ENCODE results near the gene RBM22. TPM values are rescaled to one million over a fixed set of nuclear protein-coding genes. Genes with fewer than 3 reads are reported as not detected.

Gene RBM22
- total and polyA plus RNA-seq, 10 of the 15 experiments (the other 5 are each of a cell fraction or from before 2014, with no cell fraction given) = 26.3 to 66.4 (median 43.0) TPM

- RAD21 ChIA-PET (ENCODE audit: unreplicated experiment) = no interaction called here
- H3K27ac ChIP-seq (ENCODE audit: control insufficient read depth, insufficient read depth) = no peak overlapping the region
- 0 out of 2 replicates have a peak, but pooled peaks cover 3% of the 10 kb centered on the region for H3K4me1 ChIP-seq (ENCODE audit: control insufficient read depth, insufficient read depth, low read length)
- WGBS (ENCODE audit: insufficient coverage, insufficient replicate concordance, low lambda C conversion rate, missing lambda C conversion rate) = 65% methylated on average over 16 of the region's 16 CpGs
- POLR2A ChIA-PET = no interaction called here
- no peak overlapping the region for H3K4me2 ChIP-seq (ENCODE audit: control insufficient read depth, insufficient read depth)
- ATAC-seq (no peak), DNase-seq (ENCODE audit: low read depth, low spot score) (no peak), FAIRE-seq (no peak)
- H3K9ac ChIP-seq (ENCODE audit: control insufficient read depth, insufficient read depth, low read length) = no peak overlapping the region
- H4K20me1 ChIP-seq (ENCODE audit: control insufficient read depth, insufficient read depth) = no peaks in the 10 kb centered on the region
- TSS peak; percentile 30 for BruUV-seq (replicated peaks)
- H3K36me3 ChIP-seq (ENCODE audit: control insufficient read depth in 2 of 2, insufficient read depth in 2 of 2, low read length in 1 of 2) = no peaks in the 10 kb centered on the region
- no peak overlapping the region for H3K4me3 ChIP-seq
- no peaks in the 10 kb centered on the region for H3K9me3 ChIP-seq (replicated peaks; ENCODE audit: control insufficient read depth, insufficient read depth, low read length)
- intact Hi-C loops (cut with micrococcal nuclease; ENCODE audit: unreplicated experiment) (no loop called here), in situ Hi-C loops (cut with MboI) (no loop called here)
- no peak overlapping the region for H2AFZ ChIP-seq (ENCODE audit: control insufficient read depth, low read depth, low read length)
- SMC1A ChIA-PET (ENCODE audit: uncharacterized antibody, unreplicated experiment) = interaction anchor here (1.3 kb wide), 1 partner anchor 88 kb away, joined by 3 read pairs; no protein-coding TSS in a partner anchor
- H3K27me3 ChIP-seq (replicated peaks in 1 of 2; ENCODE audit: control insufficient read depth in 2 of 2, insufficient read depth in 2 of 2, low read length in 1 of 2) = no peaks in the 10 kb centered on the region
- CTCF ChIA-PET = interaction anchor here (0.6 to 0.7 kb wide), 2 partner anchors 9 to 83 kb away, joined by 3 read pairs; no protein-coding TSS in a partner anchor
- no peaks in the 10 kb centered on the region for H3K79me2 ChIP-seq (ENCODE audit: control insufficient read depth, insufficient read depth, low read length)
- TF ChIP-seq PBX3 (IDR thresholded peaks at IDR 0.05; ENCODE audit: insufficient replicate concordance, low read depth, low read length) (no peak), HSF1 (IDR thresholded peaks at IDR 0.05; ENCODE audit: low read depth, low read length) (no peak), PRDM15 (CRISPR knock-in tag; IDR thresholded peaks at IDR 0.05) (no peak), RELB (IDR thresholded peaks at IDR 0.05; ENCODE audit: low read depth) (no peak), RB1 (IDR thresholded peaks at IDR 0.05; ENCODE audit: borderline replicate concordance) (no peak), SP1 (IDR thresholded peaks at IDR 0.05; ENCODE audit: low read depth, low read length) (no peak), ZNF592 (IDR thresholded peaks at IDR 0.05) (no peak), SIX5 (IDR thresholded peaks at IDR 0.05; ENCODE audit: low read depth, low read length, severe bottlenecking) (no peak), TARDBP (IDR thresholded peaks at IDR 0.05; ENCODE audit: borderline replicate concordance) (no peak), ZNF24 (IDR thresholded peaks at IDR 0.05) (no peak)
Observed at GRCh38 chr5:150648294-150649107, 52.4 kb downstream of the RBM22 start.
